ENCODE measurements around the gene EVC2. TPM values are rescaled to one million over a fixed set of nuclear protein-coding genes. Genes with fewer than 3 reads are reported as not detected.
A peak's percentile ranks its signal among the peaks of the same experiment; 100 is the strongest.

The EVC2 gene
- total RNA-seq, 2 donors from 2014 or later = 9.7 to 11.7 TPM

DNA sequence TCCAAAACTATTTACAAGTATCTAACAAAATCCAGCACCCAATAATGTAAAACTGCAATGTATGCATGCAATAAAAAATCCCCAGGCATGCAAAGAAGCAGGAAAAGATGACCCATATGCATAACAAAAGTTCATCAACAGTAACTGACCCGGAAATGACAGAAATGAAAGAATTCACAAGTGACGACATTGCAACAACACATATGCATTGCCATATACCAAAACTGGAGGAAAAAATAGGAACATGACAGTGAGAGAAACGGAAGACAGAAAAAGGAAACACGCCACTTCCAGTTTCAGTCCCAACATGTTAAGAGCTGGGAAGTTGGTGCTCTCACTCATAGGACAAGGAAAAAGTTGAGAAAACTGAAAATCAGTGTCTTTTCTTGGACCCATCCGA lies 154.6 kb downstream of the EVC2 start:
- no peak overlapping the region for H3K4me3 Mint-ChIP-seq
- no peaks in the 10 kb centered on the region for H3K27me3 ChIP-seq (ENCODE audit: control insufficient read depth, insufficient read depth, low read length, poor library complexity, severe bottlenecking)
- H3K27me3 Mint-ChIP-seq (ENCODE audit: insufficient read depth) = no peaks in the 10 kb centered on the region
- 98 to 100% methylated on average over 5 of the region's 5 CpGs for WGBS, 2 experiments (ENCODE audit: insufficient coverage in 1 of 2, insufficient read length in 1 of 2)
- peaks cover 27% of the 10 kb centered on the region for H3K9me3 Mint-ChIP-seq
- no peak overlapping the region for H3K27ac ChIP-seq (ENCODE audit: low read depth, low read length)
- peaks cover 4% of the 10 kb centered on the region for H3K9me3 ChIP-seq (ENCODE audit: control insufficient read depth, low read length)
- no peak overlapping the region for H3K9ac ChIP-seq (ENCODE audit: extremely low read depth, low read length, poor library complexity, severe bottlenecking)
- no peak for DNase-seq
- no peak overlapping the region for H3K4me3 ChIP-seq (ENCODE audit: low read length)
- H3K27ac Mint-ChIP-seq = no peak overlapping the region
- TF ChIP-seq, protein P1, sequence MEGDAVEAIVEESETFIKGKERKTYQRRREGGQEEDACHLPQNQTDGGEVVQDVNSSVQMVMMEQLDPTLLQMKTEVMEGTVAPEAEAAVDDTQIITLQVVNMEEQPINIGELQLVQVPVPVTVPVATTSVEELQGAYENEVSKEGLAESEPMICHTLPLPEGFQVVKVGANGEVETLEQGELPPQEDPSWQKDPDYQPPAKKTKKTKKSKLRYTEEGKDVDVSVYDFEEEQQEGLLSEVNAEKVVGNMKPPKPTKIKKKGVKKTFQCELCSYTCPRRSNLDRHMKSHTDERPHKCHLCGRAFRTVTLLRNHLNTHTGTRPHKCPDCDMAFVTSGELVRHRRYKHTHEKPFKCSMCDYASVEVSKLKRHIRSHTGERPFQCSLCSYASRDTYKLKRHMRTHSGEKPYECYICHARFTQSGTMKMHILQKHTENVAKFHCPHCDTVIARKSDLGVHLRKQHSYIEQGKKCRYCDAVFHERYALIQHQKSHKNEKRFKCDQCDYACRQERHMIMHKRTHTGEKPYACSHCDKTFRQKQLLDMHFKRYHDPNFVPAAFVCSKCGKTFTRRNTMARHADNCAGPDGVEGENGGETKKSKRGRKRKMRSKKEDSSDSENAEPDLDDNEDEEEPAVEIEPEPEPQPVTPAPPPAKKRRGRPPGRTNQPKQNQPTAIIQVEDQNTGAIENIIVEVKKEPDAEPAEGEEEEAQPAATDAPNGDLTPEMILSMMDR (conservative IDR thresholded peaks at IDR 0.05) = no peak
- H3K36me3 ChIP-seq (ENCODE audit: control insufficient read depth, insufficient read depth, low read length) = no peaks in the 10 kb centered on the region
- peaks cover 7% of the 10 kb centered on the region for H3K4me1 Mint-ChIP-seq
- H3K4me1 ChIP-seq (ENCODE audit: control insufficient read depth, insufficient read depth, low read length) = no peaks in the 10 kb centered on the region
- peaks cover 65% of the 10 kb centered on the region for H3K36me3 Mint-ChIP-seq (ENCODE audit: low read depth)

DNA sequence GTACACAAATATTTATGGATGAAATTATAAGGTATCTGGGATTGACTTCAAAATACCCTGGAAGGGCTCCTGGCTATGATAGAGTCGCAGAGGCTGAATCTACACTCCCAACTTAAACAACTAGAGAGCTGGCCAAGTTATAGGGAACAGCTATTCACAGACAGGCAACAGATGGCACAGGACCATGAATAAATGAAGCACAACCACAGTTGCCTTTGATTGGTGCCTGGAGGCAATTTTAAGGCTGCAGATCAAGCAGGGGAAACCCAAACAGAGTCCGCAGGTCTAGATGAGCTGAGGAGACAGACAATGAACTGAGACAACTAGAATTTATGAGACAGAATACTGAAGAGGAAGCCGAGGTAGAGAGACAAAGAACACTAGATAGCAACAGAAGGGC lies 155.9 kb downstream of the EVC2 start:
- no peaks in the 10 kb centered on the region for H3K36me3 ChIP-seq (ENCODE audit: control insufficient read depth, insufficient read depth, low read length)
- no peak overlapping the region for H3K4me3 ChIP-seq (ENCODE audit: low read length)
- DNase-seq = no peak
- peaks cover 3% of the 10 kb centered on the region for H3K9me3 ChIP-seq (ENCODE audit: control insufficient read depth, low read length)
- H3K9ac ChIP-seq (ENCODE audit: extremely low read depth, low read length, poor library complexity, severe bottlenecking) = no peak overlapping the region
- Mint-ChIP-seq H3K36me3 (ENCODE audit: low read depth) (peaks cover 63% of the 10 kb centered on the region), H3K4me3 (no peak overlapping the region), H3K4me1 (peaks cover 7% of the 10 kb centered on the region), H3K27me3 (ENCODE audit: insufficient read depth) (no peaks in the 10 kb centered on the region), H3K9me3 (peaks cover 36% of the 10 kb centered on the region), H3K27ac (no peak overlapping the region)
- H3K4me1 ChIP-seq (ENCODE audit: control insufficient read depth, insufficient read depth, low read length) = no peaks in the 10 kb centered on the region
- H3K27me3 ChIP-seq (ENCODE audit: control insufficient read depth, insufficient read depth, low read length, poor library complexity, severe bottlenecking) = no peaks in the 10 kb centered on the region
- TF ChIP-seq, protein P1 (conservative IDR thresholded peaks at IDR 0.05) = no peak
- 89 to 96% methylated on average over 3 of the region's 3 CpGs for WGBS, 2 experiments (ENCODE audit: insufficient coverage in 1 of 2, insufficient read length in 1 of 2)
- H3K27ac ChIP-seq (ENCODE audit: low read depth, low read length) = peak overlapping the region; percentile 29

DNA sequence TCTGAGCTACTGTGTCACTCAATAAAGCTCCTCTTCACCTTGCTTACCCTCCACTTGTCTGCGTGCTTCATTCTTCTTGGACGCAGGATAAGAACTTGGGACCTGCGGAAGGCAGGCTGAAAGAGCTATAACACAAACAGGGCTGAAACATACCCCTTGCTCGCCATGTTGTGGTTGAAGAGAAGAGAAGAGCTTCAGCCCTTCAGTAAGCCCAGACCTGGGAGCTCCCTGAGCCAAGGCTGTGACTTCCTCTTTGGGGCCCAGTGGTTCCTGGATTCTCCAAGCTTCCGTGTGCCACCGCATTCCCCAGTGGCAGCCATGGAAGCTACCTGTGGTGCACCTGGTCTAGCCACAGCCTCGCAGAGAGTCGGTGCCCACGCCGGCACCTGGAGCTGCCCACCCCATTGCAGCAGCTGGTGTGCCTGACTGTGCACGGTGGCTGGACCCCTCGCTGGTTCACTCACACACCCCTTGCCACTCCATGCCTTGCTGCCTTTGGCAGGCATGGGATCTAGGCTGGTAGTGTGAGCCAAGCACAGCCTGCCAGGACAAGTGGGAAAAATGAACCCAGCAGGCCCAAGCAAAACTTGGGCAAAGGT lies 160.6 kb downstream of the EVC2 start:
- no peaks in the 10 kb centered on the region for H3K27me3 Mint-ChIP-seq (ENCODE audit: insufficient read depth)
- no peak for DNase-seq
- Histone ChIP-seq H3K36me3 (ENCODE audit: control insufficient read depth, insufficient read depth, low read length) (no peaks in the 10 kb centered on the region), H3K27me3 (ENCODE audit: control insufficient read depth, insufficient read depth, low read length, poor library complexity, severe bottlenecking) (no peaks in the 10 kb centered on the region), H3K27ac (ENCODE audit: low read depth, low read length) (no peak overlapping the region), H3K9me3 (ENCODE audit: control insufficient read depth, low read length) (no peaks in the 10 kb centered on the region), H3K9ac (ENCODE audit: extremely low read depth, low read length, poor library complexity, severe bottlenecking) (no peak overlapping the region), H3K4me3 (ENCODE audit: low read length) (no peak overlapping the region), H3K4me1 (ENCODE audit: control insufficient read depth, insufficient read depth, low read length) (no peaks in the 10 kb centered on the region)
- H3K4me3 Mint-ChIP-seq = no peak overlapping the region
- H3K4me1 Mint-ChIP-seq = no peaks in the 10 kb centered on the region
- no peak overlapping the region for H3K27ac Mint-ChIP-seq
- H3K36me3 Mint-ChIP-seq (ENCODE audit: low read depth) = peaks cover 43% of the 10 kb centered on the region
- TF ChIP-seq, protein P1 (conservative IDR thresholded peaks at IDR 0.05) = no peak
- H3K9me3 Mint-ChIP-seq = peaks cover 38% of the 10 kb centered on the region
- 86 to 94% methylated on average over 10 to 12 of the region's 12 CpGs for WGBS, 2 experiments (ENCODE audit: insufficient coverage in 1 of 2, insufficient read length in 1 of 2)
